Hepatocyte (in vitro differentiated cells): ENCODE results near the gene CAP2.

ENCODE experiments used
- CTCF ChIP-seq: fragments of 200-600 bp; sonication (generic); IDR thresholded peaks from 2 replicates; pipeline ENCODE4 v1.5.1; 2016; ENCODE audit warnings: antibody characterized with exemption, mild to moderate bottlenecking; ENCODE audit not compliant: poor library complexity
- EZH2 ChIP-seq: fragments of 200-600 bp; sonication (generic); IDR thresholded peaks from 2 replicates; pipeline ENCODE4 v1.6.1; 2016; ENCODE audit warnings: antibody characterized with exemption, mild to moderate bottlenecking, borderline replicate concordance
- EZH2phosphoT487 ChIP-seq: fragments of 200-600 bp; sonication (generic); IDR thresholded peaks from one replicate; pipeline ENCODE4 v1.6.1; 2018; ENCODE audit warnings: antibody characterized with exemption, mild to moderate bottlenecking, low read depth, moderate library complexity; ENCODE audit not compliant: unreplicated experiment, severe bottlenecking

- TF ChIP-seq EZH2phosphoT487: no peak
- no peak for TF ChIP-seq CTCF
- TF ChIP-seq EZH2: no peak
Observed at GRCh38 chr6:17552861-17553260, 159.5 kb downstream of the CAP2 start.
